ENCODE data around the gene MCMBP. TPM values are rescaled to one million over a fixed set of nuclear protein-coding genes. Genes with fewer than 3 reads are reported as not detected.

Gene MCMBP
- total and polyA plus RNA-seq, 2 donors (not counting 3 experiments of a cell fraction or from before 2014, with no cell fraction given): 44.8 to 62.5 TPM

GRCh38 chr10:119893074-119893473 lies 20.4 kb upstream of the MCMBP start:
- ChIA-PET POLR2A (interaction anchor here (0.6 to 1.0 kb wide), 5 partner anchors 20 to 377 kb away, joined by 3 to 7 read pairs (median 6); partner anchors contain the start of gene MCMBP), CTCF (interaction anchor here (1.0 to 1.6 kb wide), 5 partner anchors 19 to 239 kb away, joined by 3 to 6 read pairs (median 6); partner anchors contain the start of gene MCMBP)
- H3K4me2 ChIP-seq (ENCODE audit: insufficient read depth, low read length): peak overlapping the region; percentile 97
- peaks cover 0 to 3% of the 10 kb centered on the region in 2 experiments for H3K36me3 ChIP-seq (ENCODE audit: control insufficient read depth in 2 of 2, extremely low read depth in 1 of 2, insufficient read depth in 2 of 2, low read length in 2 of 2)
- H3K4me3 ChIP-seq (replicated peaks in 1 of 3; ENCODE audit: insufficient read depth in 1 of 3, low read depth in 1 of 3, low read length in 3 of 3): peak overlapping the region; percentile 68 to 85 (median 71)
- no peaks in the 10 kb centered on the region for H3K9me1 ChIP-seq (replicated peaks; ENCODE audit: control insufficient read depth, extremely low read depth, insufficient read depth, low read length)
- no peaks in the 10 kb centered on the region for H3K9me3 ChIP-seq (replicated peaks; ENCODE audit: control insufficient read depth, insufficient read depth, low read length)
- DNase-seq (ENCODE audit: low read depth, low spot score): no peak
- H3K4me1 ChIP-seq (ENCODE audit: control insufficient read depth, extremely low read depth, insufficient read depth, low read length): peaks cover 12% of the 10 kb centered on the region
- intact Hi-C loops (cut with micrococcal nuclease) (no loop called here), dilution Hi-C loops (cut with MboI; ENCODE audit: extremely low pct_ligation_motif_present, low sequenced_read_pairs) (no loop called here)
- H4K20me1 ChIP-seq (replicated peaks; ENCODE audit: control insufficient read depth, extremely low read depth, insufficient read depth, low read length): peaks cover 2% of the 10 kb centered on the region
- peak overlapping the region; percentile 42 for H3K27ac ChIP-seq (ENCODE audit: insufficient read depth, low read depth, low read length)
- H3K27me3 ChIP-seq (ENCODE audit: control insufficient read depth in 2 of 2, insufficient read depth in 2 of 2, low read length in 2 of 2): no peaks in the 10 kb centered on the region
- TF ChIP-seq GATA2 (IDR thresholded peaks at IDR 0.05; ENCODE audit: insufficient read depth, insufficient read length, low read depth, low read length) (no peak), JUN (IDR thresholded peaks at IDR 0.05; ENCODE audit: borderline replicate concordance, insufficient read depth, insufficient read length, low read depth) (no peak), POLR2A (IDR thresholded peaks at IDR 0.05; ENCODE audit: low read depth, low read length) (no peak), FOS (IDR thresholded peaks at IDR 0.05; ENCODE audit: borderline replicate concordance, insufficient read depth, low read length) (no peak), POLR2AphosphoS5 (IDR thresholded peaks at IDR 0.05; ENCODE audit: insufficient read depth, low read depth, low read length) (no peak), MYC (IDR thresholded peaks at IDR 0.05; ENCODE audit: low read depth, low read length) (no peak), EZH2 (IDR thresholded peaks at IDR 0.05; ENCODE audit: borderline replicate concordance, low read depth, low read length, severe bottlenecking) (no peak), MAX (IDR thresholded peaks at IDR 0.05; ENCODE audit: insufficient read depth, insufficient read length) (no peak), CTCF (IDR thresholded peaks at IDR 0.05; ENCODE audit: extremely low read depth in 1 of 2, insufficient read depth in 1 of 2, low read depth in 1 of 2, low read length in 2 of 2) (no peak)
- peak overlapping the region; percentile 71 for H3K9ac ChIP-seq (replicated peaks; ENCODE audit: extremely low read depth, insufficient read depth, low read length)
- peak overlapping the region; percentile 60 for H2AFZ ChIP-seq (ENCODE audit: low read depth, low read length)
- TSS peak; percentile 51 for BruUV-seq (replicated peaks)
- FAIRE-seq: no peak
- peaks cover 50% of the 10 kb centered on the region for H3K79me2 ChIP-seq (ENCODE audit: control insufficient read depth, insufficient read depth, low read length)

Measured in endothelial cell of umbilical vein (primary cell).